ENCODE data around the gene TFPI2.
"Not testable (repeated sequence)": the region's sequence is repeated elsewhere in the genome, so short reads cannot be mapped to it uniquely, and the experiment has no call there.

TFPI2 gene, protein sequence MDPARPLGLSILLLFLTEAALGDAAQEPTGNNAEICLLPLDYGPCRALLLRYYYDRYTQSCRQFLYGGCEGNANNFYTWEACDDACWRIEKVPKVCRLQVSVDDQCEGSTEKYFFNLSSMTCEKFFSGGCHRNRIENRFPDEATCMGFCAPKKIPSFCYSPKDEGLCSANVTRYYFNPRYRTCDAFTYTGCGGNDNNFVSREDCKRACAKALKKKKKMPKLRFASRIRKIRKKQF

DNA sequence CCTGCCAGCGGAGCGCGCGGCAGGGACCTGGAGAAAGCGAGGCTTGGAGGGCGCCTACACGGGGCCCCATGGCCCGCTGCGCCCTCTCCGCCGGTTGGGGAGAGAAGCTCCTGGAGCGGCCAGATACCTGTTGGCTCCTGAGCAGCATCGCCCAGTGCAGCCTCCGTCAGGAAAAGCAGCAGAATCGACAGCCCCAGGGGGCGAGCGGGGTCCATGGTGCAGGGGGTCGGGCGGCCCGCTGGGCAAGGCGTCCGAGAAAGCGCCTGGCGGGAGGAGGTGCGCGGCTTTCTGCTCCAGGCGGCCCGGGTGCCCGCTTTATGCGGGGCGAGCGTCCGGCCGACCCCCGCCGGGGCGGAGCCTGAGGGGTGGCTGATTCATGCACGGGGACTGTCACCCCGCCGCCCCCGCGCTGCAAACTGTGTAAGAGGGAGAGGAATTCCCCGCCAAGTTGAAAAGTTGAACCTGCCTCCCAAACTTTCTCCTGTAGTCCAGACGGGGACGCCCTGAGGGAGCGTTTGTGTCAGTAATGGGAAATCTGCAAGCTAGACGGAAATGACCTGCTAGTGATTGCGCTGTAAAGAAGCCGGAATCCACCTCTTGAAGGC, at the start of gene TFPI2:
TSS of gene TFPI2 (minus strand) at position 290 of the 605 bp plus-strand sequence. CDS start at position 215, 75 bp downstream.
- DNase-seq (ENCODE audit: low read depth, low spot score): no peak

DNA sequence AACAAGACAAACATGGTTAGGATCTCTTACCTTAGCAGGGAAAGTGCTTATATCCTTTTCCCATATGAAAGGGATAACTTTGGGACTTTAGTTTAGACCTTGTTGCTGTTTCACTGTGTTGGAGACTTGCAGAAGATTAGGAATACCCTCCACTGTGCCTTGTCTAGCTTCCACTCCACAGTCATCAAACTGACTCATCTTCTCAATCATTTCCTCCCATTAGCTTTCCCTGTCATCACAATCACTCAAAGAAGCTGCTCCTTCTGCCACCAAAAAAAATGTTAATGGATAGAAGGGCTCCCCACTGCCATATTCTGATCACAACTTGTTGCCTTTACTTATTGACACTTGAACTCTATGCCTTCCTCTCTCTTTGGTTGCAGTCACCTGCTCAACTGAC, 47.7 kb upstream of the TFPI2 start:
- no peak for DNase-seq (ENCODE audit: low read depth, low spot score)

DNA sequence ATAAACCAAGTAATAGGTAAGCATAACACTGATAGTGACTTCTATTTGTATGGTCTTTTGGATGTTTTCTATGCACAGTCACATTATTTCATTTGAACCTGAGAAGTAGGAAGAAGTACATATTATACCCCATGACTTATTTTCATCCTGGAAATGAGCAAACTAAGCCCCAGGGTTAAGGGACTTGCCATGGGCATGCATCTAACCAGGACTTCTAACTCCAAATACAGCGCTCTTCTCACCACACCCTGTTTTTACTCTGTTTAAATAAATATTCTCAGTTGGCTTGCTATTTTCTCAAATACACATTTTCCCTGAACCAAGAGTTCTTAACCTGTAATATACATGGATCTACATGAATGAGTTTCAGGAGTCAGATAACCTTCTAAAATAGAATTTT, 47.3 kb upstream of the TFPI2 start:
- DNase-seq (ENCODE audit: low read depth, low spot score): no peak

DNA sequence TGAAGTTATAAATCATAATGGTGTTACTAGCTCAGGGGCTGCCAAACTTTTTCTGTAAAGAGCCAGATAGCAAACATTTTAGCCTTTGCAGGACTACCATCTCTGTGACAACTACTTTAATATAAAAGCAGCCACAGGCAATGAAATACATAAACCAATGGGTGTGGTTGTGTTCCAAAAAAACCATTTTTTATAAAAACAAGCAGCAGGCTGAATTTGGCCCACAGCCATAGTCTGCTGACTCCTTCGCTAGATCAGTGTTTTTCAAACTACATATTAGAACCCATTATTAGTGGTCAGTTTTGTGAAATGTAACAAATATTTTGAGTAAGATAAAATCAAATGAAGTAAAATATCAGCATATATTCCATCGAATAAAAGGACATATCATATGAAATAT, 44.5 kb upstream of the TFPI2 start:
- DNase-seq (ENCODE audit: low read depth, low spot score): no peak

DNA sequence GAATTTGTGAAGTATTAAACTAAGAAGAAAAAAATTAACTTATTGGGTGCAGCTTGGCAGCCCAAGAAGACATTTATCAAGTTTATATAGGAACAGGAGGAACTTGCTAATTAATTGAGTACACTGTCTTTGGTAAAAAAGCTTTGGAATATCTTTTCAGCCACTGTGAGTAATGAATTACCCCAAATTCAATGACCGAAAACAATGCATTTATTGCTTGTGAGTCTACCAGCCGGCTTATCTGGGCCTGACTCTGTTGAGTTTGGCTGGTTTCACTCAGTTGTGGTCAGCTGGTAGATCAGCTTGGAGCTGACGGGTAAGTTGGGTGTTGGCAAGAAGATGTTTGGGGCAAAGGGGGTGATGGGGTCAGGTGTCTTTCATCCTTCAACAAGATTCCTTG, 42.6 kb upstream of the TFPI2 start:
- DNase-seq (ENCODE audit: low read depth, low spot score): no peak

DNA sequence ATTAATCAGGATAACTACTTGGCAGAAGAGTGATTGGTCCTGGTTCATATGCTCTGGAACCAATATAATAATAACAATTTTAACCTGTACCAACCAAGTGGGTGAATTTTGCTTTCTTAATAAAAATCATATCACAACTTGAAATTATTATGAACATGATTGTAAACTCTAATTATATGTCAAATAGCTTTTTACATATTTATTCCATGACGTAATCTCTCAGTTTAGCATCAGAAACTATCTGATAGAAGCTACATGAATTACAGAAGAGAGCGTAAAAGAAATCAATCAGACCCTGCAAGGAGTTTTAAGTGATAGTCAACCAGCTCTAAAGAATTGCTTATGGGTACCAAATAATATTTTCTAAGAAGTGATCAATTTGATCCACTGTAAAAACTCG, 41.1 kb upstream of the TFPI2 start:
- DNase-seq (ENCODE audit: low read depth, low spot score): no peak

DNA sequence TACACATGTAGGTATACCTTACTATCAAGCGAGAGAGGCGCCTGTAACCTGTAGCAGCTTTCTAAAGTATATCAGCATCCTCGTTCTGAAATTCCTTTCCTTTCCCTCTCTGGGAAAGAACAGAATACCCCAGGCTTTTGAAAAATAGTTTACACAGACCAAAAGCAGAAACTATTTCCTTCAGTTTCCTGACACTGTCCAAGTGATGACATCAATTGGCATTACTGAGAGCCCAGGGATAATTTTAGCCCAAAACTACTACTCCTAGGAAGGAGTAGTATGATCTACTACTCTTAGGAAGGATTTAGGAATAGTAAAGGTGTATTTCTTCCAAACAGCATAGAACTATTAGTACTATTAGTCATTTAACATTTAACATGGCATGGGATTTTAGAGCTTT, 37.0 kb upstream of the TFPI2 start:
- DNase-seq (ENCODE audit: low read depth, low spot score): no peak

DNA sequence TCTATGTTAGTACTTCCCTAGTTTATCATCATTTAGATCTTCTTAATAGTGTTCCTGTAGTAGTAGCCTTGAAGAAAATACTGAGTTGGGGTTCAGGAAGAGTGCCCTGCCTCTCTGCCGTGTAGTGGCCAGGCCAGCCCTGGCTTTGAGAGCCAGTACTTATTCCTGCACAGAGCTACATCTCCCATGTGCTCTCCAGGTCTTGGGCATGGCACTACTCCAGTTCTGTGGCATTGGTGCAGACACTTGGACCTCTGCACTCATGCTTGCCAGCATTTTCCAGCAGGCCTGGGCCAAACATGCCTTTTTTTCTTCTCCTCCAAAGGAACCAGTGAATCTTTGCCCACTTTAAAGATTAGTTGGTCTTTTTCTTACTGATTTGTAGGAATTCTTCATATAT, 36.2 kb upstream of the TFPI2 start:
- no peak for DNase-seq (ENCODE audit: low read depth, low spot score)

DNA sequence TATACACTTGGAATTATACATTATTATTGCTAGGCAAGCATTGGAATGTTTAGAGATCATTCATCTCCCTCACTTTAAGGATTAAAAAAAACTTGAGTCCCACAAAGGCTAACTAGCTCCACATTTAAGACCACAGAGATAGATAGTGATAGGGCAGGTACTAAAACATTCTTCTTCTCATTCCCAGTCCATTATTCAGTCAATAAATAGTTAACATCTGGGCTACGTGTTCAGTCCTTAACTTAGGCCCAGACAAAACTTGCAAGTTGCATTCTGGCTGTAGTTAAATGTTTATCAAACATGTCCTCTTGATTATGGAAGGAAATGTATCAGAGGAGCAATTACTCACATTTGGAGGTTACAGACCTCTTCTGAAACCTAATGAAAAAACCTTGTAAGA, 33.4 kb upstream of the TFPI2 start:
- no peak for DNase-seq (ENCODE audit: low read depth, low spot score)

DNA sequence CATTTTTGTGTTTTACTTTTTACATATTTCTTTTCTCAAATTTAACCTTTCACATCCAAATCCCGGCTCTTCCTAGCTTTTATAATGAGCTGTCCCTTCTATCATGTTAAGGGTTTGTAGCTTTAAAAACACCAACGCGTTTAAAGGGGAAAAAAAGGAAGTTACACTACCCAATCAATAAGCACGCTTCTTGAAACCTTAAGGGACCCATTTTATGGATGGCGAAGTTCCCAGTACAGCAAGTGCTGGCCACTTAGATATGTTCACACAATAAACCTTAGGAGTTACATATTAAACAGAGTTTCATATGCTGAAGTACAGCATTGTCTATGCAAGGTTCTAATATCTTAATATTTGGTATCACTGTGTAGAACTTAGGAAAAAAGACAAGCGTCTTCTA, 32.7 kb upstream of the TFPI2 start:
- no peak for DNase-seq (ENCODE audit: low read depth, low spot score)

DNA sequence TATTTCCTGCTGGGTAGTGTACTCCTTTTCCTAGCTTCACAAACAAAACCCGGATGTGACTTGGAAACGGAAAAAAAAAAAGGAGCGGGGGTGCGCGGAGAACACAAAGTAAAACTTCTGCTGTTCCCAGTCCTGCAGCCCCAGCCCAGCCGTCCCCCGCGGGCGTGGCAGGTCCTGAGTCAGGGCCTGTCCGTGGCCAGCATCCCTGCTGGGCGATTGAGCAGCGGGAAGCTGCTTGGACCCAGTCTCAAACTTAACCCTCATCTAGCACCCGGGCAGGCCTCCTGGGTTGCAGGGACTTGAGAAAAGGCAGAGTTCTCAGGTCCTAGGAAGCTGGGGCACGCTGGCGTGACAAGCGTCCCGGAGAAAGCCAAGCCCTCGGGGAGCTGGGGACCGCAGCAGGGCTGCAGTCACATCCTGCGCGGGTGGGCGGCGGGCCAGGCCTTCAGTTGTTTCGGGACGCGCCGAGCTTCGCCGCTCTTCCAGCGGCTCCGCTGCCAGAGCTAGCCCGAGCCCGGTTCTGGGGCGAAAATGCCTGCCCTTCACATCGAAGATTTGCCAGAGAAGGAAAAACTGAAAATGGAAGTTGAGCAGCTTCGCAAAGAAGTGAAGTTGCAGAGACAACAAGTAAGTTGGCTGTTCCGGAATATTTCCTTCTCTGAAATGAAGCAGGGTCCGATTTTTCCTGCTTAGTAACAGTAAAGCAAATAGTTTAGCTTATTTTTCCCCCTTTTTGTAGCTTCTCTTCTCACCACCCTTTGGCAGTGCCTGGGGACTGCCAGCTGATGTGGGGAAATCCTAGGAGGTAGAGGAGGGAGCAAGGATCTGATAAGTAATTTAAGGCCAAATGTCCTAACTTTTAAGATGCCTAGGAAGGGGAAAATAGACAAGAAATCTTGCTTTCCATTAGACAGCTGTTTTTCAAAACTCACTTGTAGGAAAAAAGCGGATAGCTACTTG, 31.3 kb upstream of the TFPI2 start, which contains the start of gene GNG11:
TSS of gene GNG11 (plus strand) at position 129 of the 960 bp plus-strand sequence. CDS start at position 532, 403 bp downstream.
- DNase-seq (ENCODE audit: low read depth, low spot score): no peak

DNA sequence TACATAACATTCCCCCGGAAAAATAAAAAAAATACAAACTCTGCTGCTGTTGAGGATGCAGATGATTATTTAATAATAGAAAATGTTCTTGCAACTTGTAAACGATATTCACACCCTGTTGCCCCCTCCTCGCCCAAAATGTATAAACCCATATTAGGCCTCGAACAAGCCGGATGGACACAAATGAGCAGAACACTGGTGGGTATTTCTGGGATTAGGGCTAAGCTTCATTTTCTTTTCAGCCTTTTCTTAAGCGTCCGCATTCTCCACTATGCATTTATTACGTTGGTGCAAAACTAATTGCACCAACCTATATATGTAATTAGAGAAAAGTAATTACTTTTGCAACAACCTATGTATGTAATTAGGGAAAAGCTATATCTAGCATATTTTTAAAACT, 30.6 kb upstream of the TFPI2 start:
- no peak for DNase-seq (ENCODE audit: low read depth, low spot score)

DNA sequence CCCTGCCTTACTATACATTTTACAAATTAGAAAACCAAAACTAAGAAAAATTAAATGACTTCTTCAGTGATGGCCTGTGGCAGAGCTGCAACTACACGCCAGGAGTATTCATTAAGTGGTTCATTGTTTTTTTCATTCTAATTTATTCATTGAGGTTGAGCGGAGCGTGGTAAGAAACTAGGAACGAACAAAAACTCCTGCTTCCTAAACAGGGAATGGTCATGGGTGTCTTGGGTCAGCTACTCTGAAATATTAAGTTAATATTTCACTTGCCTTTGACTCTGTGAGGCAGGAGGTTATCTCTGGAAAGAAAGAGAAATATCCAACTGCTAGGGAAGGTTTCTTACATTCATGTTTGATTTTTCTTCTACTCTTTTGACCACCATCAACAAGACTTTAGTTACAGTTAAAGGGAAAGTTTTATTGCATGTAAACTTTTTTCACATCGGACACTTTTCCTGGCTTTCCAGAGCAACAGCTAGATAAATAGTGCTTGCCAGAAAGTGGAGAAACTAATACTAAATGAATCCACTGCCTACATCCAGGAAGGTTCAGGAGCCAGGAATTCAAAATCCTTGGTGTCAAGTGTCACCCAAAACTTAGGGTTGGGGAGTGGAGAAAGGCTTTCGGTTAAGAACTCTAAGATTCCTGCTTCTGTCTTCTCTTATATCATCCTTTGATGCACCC, 30.1 kb upstream of the TFPI2 start:
- no peak for DNase-seq (ENCODE audit: low read depth, low spot score)

DNA sequence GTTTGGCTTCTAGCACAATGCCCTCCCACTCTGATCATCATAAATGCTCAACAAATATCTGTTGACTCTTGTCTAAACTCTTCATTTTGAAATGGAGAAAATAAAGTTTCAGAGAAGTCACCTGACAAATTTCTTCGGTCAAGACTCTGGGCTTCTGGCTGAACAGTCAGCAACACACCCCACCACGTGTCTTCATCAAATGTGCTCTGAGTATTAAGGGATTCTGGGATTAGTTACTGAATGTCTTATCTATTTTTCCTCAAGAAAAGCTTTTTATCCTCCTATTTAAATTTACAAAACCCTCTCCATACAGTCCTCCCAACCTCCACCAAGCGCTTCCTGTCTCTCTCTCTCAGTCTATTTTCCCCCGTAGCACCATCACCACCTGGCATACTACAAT, 25.8 kb upstream of the TFPI2 start:
- not testable (repeated sequence) for DNase-seq (ENCODE audit: low read depth, low spot score)

DNA sequence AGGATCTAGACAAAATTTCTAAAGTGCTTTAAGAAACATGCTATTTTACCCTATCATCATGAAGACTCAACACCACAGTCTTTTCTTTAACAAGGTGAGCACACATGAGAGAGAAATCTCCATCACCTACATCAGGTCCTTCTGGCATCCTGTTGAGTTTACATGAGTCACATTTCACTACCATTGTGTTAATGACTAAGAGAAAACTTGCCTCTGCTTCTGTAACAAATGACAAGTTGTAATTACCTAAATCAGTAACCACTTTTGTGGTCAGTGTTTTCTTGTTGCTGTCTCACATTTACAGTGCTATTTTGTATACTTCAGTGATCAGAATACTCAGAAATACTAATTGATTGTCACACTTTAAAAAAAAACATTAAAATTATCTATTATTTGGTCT, 25.3 kb upstream of the TFPI2 start:
- DNase-seq (ENCODE audit: low read depth, low spot score): not testable (repeated sequence)

DNA sequence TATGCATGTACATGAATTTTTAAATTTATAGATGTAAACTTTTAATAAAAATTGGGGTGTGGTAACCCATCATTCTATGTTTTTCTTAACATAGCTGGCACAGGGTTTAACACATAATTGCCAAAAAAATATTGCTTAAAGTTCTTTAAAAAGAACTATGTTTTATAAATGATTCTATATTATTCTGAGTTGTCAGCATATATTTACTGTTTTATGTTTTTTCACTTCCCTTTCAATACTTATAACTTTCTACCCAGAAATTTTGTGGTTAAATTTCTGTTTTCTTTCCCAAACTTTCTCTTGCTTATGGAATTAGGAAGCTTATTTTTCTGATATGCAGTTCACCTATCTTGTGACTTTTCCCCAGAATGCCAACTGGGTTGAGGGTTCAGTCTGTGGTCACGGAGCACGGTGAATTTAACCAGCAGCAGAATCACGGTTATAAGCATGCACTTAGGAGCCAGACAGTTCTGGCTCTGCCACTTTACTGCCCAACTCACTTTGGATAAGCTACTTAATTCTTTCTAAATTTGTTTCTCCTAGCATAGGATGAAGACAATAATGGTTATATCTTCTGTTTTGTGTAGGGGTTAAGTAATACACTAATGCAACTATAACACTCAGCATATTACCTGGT, 24.8 kb upstream of the TFPI2 start:
- not testable (repeated sequence) for DNase-seq (ENCODE audit: low read depth, low spot score)

DNA sequence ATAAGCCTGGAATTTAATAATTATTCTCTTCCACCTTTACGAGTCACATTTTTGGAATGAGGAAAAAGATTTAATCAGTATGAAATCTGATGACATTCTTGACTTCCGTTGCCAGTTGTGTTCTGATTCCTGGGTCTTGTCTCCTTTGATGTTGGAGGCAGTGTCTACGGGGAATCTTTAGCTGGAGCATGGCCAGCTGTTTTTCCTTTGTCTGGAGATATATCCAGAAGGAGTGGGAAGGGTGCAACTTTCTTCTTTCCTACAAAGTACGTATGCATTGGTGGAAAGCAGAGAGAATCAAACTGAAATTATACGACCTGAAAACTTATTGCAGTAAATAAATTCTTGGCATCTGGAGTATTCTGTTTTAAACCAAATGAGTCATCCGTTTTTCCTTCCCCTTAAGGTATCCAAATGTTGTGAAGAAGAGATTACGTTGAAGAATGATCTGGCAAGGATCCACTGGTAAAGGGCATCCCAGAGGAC, 24.1 kb upstream of the TFPI2 start:
- DNase-seq (ENCODE audit: low read depth, low spot score): no peak

DNA sequence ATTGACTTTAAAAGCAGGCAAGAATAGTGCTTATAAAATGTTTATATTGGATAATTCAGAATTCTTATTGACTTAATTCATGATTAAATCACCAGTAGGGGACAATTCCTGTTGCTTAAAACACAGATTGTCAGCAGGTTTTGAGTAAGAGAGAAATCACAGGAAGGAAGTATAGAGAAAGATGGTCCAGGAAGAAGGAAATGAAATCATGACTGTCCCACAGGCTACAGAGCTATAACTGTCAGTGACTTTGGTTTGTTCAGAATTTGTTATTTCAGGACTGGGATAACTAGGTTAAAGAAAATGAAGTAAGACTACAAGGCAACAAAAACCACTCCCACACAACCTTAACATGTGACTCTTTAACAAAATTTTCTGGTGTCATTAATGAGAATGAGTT, 22.6 kb upstream of the TFPI2 start:
- DNase-seq (ENCODE audit: low read depth, low spot score): no peak

DNA sequence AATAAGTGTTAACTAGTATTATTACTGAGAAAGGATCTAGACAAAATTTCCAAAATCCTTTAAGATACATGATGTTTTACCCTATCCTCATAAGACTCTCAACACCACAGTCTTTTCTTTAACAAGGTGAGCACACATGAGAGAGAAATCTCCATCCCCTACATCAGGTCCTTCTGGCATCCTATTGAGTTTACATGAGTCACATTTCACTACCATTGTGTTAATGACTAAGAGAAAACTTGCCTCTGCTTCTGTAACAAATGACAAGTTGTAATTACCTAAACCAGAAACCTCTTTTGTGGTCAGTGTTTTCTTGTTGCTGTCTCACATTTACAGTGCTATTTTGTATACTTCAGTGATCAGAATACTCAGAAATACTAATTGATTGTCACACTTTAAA, 21.1 kb upstream of the TFPI2 start:
- DNase-seq (ENCODE audit: low read depth, low spot score): not testable (repeated sequence)

DNA sequence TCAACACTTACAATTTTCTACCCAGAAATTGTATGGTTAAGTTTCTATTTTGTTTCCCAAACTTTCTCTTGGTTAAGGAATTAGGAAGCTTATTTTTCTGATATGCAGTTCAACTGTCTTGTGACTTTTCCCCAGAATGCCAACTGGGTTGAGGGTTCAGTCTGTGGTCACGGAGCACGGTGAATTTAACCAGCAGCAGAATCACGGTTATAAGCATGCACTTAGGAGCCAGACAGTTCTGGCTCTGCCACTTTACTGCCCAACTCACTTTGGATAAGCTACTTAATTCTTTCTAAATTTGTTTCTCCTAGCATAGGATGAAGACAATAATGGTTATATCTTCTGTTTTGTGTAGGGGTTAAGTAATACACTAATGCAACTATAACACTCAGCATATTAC, 20.7 kb upstream of the TFPI2 start:
- not testable (repeated sequence) for DNase-seq (ENCODE audit: low read depth, low spot score)
